Stimulated activated CD8-positive, alpha-beta memory T cell treated with anti-CD3 and anti-CD28 coated beads, Interleukin-15, amount 100 ng/mL, for 4 hours (primary cell): ENCODE measurements around the gene CDC37.
"Not testable (repeated sequence)": the region's sequence is repeated elsewhere in the genome, so short reads cannot be mapped to it uniquely, and the experiment has no call there.

ENCODE experiments used
- DNase-seq, 2 donors: peaks; one replicate each; pipeline ENCODE4 v3.0.0-alpha.2; 2020; ENCODE audit warnings: low read depth in 2 of 2

The CDC37 gene

DNA sequence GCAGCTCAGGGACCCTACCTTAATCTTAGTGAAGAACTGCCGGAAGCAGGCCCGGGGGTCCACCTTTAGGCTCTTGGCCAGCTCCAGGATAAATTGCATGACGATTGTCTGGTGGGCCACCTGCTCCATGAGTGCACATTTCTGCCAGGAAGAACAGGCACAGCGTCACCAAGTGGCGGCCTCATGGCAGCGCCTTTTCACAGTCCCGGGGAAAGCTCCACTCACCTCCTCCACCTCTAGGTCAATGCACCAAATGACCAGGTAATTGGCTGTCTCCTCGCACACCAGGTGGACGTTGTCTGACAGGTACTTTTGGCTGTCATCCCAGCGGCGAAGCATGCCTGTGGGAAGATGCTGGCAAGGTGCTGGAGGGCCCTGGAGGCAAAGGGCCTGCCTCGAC is 8.3 kb downstream of the CDC37 start:
- DNase-seq: no peak

DNA sequence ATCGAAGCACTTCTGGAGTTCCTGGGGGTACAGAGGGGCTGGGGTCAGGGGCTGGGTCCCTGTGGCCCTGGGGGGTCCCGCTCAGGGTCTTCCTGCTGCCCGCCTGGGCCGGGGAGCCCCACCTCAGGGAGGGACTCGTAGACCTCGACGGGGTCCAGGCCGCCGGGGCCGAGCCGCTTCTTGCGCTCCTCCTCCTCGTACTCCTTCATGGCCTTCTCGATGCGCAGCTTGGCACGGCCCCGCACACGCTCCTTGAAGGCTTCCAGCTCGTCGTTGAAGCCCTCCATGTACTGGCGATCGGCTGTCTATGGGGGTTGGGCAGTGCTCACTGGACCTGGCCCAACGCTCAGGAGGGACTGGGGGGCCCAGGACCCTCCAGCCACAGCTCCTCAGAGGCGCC is 10.2 kb downstream of the CDC37 start:
- DNase-seq: no peak

DNA sequence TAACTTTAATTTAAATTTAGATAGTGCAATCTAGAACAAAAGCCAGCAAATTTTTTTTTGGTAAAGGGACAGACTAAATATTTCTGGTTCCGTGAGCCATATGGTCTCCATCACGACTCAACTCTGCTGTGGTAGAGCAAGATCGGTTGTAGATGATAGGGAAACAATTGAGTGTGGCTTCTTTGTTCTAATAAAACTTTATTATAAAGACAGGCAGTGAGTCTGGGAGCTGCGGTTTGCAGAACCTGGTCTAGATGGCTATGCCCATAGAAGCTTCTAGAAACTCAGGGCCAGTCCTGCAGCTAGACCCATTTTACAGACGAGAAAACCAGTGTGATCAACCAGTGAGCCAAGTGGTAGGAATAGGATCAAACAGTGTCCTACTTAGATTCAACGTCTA is 11.2 kb downstream of the CDC37 start:
- DNase-seq: no peak

DNA sequence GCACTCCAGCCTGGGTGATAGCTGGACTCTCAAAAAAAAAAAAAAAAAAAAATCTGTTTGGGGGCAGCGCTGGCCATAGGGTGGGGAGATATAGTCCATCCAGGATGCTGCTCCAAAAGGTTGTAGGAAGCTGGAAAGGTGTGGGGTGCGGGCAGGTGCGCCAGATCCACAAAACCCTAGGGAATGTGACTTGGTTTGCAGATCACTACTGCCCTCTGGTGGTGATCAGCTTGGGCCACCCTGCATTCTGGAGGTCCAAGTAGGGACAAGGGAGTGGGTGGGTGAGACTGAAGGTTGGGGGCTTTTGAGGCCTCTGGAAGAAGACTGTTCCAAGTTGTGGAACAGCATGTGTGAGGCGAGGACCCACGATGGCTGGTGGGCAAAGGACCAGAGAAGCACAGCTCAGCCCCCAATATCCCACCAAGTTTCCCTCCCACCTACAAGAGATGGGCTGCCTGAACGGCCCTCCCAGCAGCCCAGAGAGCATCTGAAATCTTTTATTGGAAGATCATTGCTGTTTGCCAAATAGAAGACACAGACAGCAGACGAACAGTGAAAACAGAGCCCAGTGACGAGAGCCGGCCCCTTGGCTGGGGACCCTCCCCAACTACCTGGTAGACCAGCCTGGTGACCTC is 12.6 kb downstream of the CDC37 start:
- DNase-seq: peak in 1 of 2 donors; percentile 46

DNA sequence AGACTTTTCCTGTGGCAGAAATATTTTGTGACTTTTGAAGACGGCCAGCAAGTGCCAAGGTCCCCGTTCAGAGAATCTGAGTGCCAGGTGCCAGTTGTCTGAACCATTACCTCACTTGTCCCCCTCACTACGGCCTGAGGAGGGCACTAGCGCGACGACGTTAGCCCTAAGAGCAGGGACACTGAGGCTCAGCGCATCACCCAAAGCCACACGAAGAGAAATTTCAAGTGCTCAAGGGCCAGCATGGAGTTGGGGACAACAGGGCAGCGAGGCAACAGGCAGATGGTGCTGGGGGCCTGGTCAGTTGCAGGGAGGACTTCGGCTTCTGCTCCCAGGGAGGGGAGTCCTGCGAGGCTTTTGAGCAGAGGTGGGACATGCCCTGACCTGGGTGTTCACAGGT is 13.5 kb downstream of the CDC37 start:
- DNase-seq: no peak

DNA sequence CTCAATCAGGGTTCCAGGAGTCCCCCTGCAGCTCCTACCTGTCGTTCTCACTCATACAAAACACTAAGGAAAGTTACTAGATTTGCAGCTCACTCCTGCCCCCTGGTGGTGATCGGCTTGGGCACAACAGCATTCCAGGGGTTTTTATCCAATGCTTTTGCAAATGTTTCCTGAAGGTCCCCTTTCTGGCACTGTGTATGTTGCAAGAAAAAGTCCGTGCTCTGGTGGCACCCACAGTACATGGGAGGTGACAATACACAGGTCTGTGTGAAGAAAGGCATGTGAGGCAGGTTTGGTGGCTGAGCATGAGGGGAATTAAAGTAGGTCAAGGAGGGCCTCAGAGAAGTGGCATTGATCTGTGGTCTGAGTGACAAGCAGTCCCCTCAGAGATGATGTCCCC is 14.4 kb downstream of the CDC37 start:
- peak; percentile 49 to 58 for DNase-seq

DNA sequence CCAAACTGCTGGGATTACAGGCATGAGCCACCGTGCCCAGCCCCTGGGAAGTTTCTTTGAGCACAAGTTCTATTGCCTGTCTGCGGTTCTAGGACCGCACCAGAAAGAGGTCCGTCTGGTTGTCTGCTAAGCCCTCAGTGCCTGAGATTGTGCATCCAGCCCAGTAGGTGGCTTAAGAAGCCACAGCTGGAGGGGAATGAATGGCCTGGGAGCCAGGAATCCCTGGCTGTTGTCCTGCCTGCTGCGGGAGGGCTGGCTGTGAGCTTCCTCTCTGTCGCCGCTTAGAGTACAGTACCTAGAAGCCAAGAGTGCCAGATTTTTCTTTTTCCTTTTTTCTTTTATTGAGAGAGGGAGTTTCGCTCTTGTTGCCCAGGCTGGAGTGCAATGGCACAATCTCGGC is 18.8 kb downstream of the CDC37 start:
- DNase-seq: no peak

DNA sequence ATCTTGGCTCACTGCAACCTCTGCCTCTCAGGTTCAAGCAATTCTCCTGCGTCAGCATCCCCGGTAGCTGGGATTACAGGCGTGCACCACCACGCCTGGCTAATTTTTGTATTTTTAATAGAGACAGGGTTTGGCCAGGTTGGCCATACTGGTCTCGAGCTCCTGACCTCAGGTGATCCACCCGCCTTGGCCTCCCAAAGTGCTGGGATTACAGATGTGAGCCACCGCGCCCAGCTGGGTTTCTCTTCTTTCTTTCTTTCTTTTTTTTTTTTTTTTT is 20.2 kb downstream of the CDC37 start:
- DNase-seq: not testable (repeated sequence)

DNA sequence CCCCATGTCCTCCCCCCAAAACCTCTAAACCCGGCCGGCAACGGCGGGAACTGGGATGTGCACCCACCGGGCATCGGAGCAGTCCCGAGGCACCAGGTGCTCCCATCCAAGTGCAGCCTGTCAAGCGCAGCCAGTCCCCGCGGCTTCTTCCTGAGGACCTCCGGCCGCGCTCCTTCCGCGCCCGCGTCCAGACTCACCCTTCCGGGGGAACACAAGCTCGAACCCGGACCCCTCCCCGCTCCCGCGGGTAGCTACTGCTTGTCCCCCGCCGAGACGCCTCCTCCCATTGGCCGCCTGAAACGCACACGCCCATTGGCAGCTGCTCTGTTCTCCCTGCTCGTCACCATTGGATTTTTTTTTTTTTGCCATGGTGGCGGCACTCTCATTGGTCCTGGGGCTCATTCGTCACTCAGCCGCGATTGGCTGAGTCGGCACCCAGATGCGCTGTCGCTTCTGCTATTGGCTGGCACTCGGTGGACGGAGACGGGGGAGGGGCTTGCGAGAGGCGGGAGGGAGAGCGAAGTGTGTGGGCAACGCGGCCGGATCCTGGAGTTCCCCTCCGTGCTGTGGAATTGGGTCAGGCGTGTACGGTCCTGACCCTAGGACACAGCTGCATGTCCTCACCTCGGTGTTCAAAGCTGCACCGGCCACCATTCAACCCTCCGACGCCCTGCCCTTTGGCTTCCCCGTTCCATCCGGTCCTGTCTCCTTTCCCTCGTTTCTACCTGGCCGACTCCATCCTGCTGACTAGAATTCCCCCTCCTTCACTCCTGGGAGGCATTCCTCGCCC is 22.8 kb downstream of the CDC37 start, which contains the start of gene TYK2:
TYK2 (minus strand) TSS at position 260 of the 790 bp plus-strand sequence. CDS start 2,166 bp downstream, outside the sequence.
- DNase-seq: peak; percentile 88 to 90

DNA sequence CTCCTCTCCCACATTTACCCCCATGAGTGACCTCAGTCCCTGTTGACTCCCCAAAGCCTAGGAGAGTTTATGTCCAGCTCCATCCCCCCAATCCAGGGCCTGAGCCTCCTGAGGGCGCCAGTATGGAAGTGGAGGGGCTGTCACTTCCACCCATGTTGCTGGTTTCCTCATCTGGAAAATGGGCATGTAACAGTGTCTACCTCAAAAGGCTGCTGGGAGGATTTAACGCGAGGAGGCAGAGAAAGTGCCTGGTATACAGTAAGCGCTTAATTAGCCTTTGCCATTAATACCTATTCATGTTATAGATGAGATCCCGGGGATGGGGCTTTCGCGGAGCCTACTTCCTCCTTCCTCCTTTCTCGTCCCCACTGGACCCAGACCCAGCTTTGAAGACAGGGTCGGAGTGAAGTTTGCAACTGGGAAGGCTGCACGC is 23.4 kb downstream of the CDC37 start:
- no peak for DNase-seq

DNA sequence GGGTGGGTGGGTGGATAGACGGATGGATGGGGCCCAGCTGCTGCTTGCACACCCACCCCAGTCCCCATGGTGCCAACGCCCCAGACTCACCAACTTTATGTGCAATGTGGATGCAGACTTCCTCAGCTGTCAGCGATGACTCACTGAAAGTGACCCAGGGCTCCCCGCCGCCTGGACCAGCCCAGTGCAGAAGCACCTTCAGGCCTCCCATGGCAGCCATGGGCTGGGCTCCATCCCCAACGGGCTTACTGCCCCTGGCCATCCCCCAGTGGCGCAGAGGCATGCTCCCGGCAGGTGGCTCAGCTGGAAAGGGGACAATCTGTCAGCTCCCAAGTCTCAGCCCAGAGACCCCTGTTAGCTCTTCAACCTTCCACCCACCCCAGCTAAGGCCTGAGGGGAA is 25.2 kb downstream of the CDC37 start:
- DNase-seq: no peak

DNA sequence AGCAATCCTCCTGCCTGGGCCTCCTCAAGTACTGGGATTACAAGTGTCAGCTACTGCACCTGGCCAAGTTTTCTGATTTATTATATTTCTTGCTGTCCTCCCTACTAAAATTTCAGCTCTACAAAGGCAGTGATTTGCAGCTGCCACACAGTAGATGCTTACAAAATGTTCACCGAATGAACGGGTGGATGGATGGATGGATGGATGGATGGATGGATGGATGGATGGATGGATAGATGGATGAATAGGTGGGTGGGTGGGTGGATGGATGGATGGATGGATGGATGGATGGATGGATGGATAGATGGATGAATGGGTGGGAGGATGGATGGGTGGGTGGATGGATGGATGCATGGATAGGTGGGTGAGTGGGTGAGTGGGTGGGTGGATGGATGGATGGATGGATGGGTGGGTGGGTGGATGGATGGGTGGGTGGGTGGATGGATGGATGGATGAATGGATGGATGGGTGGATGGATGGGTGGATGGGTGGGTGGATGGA is 26.2 kb downstream of the CDC37 start:
- not testable (repeated sequence) for DNase-seq

DNA sequence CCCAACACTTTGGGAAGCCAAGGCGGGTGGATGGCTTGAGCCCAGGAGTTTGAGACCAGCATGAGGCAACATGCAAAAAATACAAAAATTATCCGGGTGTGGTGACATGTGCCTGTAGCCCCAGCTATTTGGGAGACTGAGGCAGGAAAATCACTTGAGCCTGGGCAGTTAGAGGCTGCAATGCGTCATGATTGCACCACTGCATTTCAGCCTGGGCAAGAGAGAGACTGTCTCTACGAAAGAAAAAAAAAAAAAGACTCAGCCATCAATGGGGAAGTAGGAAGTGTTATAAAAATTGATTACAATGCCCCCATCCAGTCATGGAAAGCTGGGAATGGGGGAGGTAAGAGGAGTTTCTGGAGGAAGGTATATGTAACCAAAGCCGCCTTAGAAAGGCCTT is 28.4 kb downstream of the CDC37 start:
- DNase-seq: no peak

DNA sequence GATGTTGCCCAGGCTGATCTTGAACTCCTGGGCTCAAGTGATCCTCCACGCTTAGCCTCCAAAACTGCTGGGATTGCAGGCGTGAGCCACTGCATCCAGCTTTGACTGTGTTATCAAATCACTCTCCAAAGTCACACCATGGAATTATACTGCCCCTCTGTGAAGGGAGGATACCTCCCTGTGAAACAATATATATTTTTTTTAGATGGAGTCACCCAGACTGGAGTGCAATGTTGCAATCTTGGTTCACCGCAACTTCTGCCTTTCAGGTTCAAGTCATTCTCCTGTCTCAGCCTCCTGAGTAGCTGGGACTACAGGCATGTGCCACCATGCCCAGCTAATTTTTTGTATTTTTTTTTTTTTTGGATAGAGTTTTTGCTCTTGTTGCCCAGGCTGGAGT is 30.7 kb downstream of the CDC37 start:
- DNase-seq: no peak

DNA sequence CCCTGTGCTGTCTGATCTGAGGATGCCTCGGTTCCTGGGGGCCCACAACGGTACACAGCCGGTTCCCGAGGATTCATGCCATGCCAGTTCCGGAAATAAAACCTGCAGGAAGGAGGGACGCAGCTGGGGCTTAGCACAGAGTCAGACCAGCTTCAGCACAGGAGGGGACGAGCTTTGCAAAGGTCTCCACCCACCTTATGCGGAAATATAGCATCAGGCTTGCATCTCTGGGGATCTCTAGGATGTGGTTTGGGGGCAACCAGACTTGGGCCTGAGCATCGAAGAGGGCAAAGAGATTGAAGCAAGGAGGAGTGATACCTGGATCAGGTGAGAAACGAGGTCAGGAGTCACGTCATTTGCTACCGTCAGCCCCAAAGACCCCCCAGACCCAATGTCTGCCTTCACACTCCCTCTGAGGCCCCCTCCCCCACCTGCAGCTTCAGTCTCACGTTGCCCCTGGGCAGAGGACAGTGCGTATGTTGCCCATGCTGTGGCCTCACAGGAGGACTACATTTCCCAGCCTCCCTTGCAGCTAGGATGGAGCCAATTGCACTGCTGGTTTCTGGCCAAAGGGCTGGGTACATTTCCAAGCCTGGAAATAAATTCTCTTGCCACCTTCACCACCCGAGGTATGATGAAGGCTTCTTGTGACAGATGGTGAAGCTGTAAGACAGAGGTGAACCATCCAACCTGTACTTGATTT is 35.1 kb downstream of the CDC37 start:
- DNase-seq: no peak

DNA sequence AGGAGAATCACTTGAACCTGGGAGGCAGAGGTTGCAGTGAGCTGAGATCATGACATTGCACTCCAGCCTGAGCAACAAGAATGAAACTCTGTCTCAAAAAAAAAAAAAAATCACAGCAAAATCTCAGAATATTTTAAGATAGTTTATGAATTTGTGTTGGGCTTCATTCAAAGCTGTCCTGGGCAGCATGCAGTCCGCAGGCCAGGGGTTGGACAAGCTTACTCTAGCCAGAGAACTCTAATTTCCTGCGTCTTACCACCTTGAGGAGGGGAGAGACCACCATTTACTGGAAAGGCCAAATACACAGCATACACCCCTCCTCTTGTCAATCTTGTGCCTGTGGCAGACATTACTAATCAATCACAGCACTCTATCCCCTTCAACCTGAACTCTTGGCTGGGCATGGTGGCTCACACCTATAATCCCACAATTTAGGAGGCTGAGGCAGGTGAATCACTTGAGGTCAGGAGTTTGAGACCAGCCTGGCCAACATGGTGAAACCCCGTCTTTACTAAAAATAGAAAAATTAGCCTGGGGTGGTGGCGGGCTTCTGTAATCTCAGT is 36.3 kb downstream of the CDC37 start:
- DNase-seq: not testable (repeated sequence)

DNA sequence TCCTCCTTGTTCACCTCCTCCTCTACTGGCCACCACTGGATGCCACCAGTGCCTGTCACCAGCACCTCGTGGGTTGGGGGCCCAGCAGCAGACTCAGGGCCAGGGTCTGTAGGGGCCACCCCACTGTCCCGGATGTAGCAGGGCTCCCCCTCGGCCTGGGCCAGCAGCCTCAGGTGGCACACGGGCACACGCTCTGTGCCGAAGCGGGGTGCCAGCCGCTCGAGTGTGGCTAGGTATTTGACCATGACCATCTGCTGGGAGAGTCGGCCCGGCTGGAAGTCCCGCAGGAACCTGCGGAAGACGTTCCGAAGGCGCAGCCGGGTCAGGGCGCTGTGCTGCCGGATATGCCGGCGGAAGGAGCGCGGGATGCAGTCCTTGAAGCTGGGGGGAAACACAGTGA is 37.8 kb downstream of the CDC37 start:
- no peak for DNase-seq

DNA sequence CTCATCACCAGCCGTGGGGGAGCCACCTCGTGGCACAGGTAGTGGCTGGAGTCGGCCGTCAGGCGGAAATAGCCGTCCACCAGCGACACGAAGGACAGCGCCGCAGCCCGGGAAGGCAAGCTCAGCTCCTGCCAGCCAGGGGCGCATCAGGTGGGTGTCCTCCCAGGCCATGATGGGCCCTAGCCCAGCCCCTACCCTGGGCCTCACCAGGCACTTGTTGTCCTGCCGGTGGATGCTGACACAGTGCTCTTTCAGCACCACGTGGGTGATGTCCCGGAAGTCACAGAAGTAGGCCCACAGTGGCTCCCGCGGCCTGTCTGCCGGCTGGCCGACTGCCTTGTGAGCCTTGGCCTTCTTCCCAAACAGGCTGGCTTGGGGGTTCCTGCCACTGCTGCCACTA is 38.7 kb downstream of the CDC37 start:
- DNase-seq: no peak

DNA sequence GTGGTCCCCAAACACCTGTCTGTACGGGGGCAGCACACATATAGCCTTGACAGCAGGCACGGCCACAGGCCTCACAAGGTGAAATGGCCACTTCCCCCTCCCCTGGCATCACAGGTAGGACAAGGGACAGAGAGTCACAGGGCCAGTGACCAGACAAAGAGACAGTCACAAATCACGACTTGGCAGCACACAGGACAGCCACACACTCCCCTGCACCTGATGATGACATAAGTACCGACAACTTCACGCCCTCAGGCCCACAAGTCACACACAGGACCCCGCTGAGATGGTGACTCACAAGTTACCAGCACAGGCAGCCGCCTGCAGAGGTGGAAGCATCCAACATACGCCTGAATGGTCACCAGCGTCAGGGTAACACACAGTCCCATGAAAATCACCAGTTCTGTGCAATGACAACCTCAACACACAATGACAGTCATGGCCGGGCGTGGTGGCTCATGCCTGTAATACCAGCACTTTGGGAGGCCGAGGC is 39.5 kb downstream of the CDC37 start:
- no peak for DNase-seq

DNA sequence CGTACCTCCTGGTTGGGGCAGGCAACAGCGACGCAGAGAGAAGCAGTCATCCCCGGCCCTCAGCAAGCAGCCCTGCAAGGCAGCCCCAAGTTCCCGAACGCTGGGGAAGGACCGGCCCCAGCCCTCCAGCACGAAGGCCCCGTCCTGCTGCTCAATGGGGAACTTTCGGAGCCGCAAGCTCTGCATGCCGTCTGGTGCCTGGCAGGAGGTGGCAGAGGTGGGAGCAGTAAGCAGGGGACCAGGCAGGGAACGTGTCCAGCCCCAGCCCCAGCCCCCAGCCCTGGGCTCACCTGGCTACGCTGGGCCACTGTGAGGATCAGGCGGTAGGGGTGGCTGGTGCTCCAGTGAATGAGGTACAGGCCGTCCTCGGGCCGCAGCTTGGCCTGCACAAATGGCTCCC is 41.1 kb downstream of the CDC37 start:
- DNase-seq: no peak

DNA sequence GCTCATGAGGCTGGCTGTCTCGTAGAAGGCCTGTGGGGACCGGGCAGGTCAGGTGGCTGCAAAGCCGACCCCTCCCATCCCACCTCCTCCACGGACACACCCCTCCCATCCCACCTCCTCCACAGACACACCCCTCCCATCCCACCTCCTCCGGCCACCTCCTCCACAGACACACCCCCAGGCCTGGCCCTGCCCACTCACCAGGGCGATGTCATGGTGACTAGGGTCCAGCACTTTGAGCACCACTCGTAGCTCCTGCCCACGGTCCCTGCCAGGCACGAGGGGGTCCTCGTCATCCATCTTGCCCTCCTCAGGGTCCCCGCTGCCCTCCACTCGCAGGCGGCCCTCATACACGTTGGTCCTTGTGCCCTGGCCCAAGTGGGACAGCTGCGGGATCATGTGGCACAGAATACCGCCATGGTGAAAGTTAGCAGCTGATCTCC is 41.8 kb downstream of the CDC37 start:
- no peak for DNase-seq

DNA sequence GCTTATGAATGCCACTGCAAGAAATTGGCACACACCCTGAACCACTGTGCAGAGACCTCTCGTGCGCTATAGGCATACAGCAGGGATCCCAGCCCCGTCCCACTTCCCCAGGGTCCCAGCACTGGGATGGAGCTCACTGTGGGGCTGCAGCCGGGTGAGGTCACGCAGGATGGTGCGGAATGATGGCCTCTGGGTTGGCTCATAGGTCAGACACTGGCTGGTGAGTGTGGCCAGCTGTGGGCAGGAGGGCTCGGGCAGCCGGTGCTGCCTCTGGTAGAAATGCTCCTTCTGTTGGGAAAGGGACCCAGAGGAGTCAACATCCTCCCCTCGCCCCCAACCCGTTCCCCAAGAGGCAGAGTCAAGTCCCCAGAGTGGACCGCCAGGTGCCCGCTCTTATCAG is 46.9 kb downstream of the CDC37 start:
- DNase-seq: no peak
